Nephron progenitor cell (in vitro differentiated cells): ENCODE data around the gene CHRNA4.

Experiments
- DNase-seq: peaks from one replicate; pipeline ENCODE4 v3.0.0; 2021
- H3K27ac Mint-ChIP-seq: 2 replicates; pipeline ENCODE4 v1.8.0; 2021; ENCODE audit warnings: mild to moderate bottlenecking, moderate library complexity, mixed read lengths
- H3K27me3 Mint-ChIP-seq: 2 replicates; pipeline ENCODE4 v1.8.0; 2021; ENCODE audit warnings: mild to moderate bottlenecking, low read depth, mixed read lengths; ENCODE audit not compliant: poor library complexity
- H3K36me3 Mint-ChIP-seq: 2 replicates; pipeline ENCODE4 v1.8.0; 2021; ENCODE audit warnings: low read depth, mixed read lengths
- H3K4me1 Mint-ChIP-seq: 2 replicates; pipeline ENCODE4 v1.8.0; 2021; ENCODE audit warnings: mixed read lengths
- H3K4me3 Mint-ChIP-seq: 2 replicates; pipeline ENCODE4 v1.8.0; 2021; ENCODE audit warnings: mild to moderate bottlenecking, moderate library complexity, mixed read lengths
- H3K9me3 Mint-ChIP-seq: 2 replicates; pipeline ENCODE4 v1.8.0; 2021; ENCODE audit warnings: mild to moderate bottlenecking, moderate library complexity, mixed read lengths
- TF ChIP-seq, protein P1 (sequence below): fragments of 200-600 bp; sonication (generic); IDR thresholded peaks from 2 replicates; pipeline ENCODE4 v1.5.0; 2021; ENCODE audit warnings: antibody characterized with exemption

CHRNA4 gene

DNA sequence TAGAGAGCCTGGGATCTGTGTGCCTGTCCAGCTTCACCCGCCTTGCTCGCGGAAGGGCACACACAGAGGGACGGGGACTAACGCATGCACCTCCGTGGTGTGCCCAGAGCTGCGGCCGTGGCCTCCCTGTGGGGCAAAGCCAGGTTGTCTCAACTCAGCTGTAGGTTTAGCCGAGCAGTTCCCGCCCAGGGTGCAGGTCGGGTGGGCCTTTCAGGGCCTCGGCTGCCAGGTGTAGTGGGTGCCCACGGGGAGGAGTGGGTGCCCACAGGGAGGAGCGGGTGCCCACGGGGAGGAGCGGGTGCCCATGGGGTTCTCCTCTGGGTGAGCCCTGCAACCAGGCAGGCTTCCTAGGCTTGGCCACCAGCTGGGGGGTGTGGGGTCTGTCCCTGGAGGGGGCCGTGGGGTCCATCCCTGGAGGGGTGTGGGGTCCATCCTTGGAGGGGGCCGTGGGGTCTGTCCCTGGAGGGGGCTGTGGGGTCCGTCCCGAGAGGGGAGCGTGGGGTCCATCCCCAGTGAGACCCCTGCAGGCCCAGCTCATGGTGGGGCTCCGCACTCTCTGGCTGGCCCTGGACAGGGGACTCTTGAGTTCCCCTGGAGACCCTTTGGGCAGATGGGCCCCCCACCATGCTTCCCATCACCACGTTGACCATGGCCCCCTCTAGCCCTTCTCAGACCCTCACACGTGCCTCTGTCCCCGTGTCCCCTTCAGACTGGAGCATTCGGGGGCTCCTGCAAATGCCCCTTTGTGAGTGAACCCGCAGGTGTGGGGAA lies 37.8 kb upstream of the CHRNA4 start:
- TF ChIP-seq, protein P1, sequence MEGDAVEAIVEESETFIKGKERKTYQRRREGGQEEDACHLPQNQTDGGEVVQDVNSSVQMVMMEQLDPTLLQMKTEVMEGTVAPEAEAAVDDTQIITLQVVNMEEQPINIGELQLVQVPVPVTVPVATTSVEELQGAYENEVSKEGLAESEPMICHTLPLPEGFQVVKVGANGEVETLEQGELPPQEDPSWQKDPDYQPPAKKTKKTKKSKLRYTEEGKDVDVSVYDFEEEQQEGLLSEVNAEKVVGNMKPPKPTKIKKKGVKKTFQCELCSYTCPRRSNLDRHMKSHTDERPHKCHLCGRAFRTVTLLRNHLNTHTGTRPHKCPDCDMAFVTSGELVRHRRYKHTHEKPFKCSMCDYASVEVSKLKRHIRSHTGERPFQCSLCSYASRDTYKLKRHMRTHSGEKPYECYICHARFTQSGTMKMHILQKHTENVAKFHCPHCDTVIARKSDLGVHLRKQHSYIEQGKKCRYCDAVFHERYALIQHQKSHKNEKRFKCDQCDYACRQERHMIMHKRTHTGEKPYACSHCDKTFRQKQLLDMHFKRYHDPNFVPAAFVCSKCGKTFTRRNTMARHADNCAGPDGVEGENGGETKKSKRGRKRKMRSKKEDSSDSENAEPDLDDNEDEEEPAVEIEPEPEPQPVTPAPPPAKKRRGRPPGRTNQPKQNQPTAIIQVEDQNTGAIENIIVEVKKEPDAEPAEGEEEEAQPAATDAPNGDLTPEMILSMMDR: no peak
- Mint-ChIP-seq H3K9me3 (no peaks in the 10 kb centered on the region), H3K4me1 (peaks cover 7% of the 10 kb centered on the region), H3K27ac (no peak overlapping the region), H3K4me3 (no peak overlapping the region), H3K36me3 (no peaks in the 10 kb centered on the region), H3K27me3 (peaks cover 40% of the 10 kb centered on the region)
- DNase-seq: no peak

DNA sequence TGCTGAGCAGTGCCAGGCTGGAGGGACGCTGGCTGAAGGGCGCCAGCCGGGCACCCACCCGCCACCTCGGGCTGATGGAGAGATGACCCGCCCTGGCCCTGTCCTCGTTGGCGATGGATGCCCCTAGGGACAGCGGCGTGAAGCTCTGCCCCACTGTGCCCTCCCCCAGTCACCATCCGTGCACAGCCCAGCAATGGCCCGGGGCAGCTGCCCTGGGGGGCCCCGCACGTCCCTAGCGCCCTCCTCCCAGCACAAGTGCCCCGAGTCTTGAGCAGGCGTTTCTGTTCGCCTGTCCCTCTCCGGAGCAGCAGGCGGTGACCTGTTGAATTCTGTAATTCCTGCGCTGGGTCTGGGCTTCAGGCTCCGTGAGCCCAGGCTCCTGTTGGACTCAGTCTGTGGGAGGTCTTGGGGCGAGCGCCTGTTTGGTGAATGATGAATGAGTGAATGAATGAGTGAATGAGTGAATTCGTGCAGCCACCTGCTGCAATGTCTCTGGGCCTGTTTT lies 36.8 kb upstream of the CHRNA4 start:
- Mint-ChIP-seq H3K4me3 (no peak overlapping the region), H3K36me3 (no peaks in the 10 kb centered on the region), H3K9me3 (no peaks in the 10 kb centered on the region), H3K27me3 (peaks cover 40% of the 10 kb centered on the region), H3K27ac (no peak overlapping the region), H3K4me1 (peaks cover 10% of the 10 kb centered on the region)
- no peak for DNase-seq
- TF ChIP-seq, protein P1: no peak

DNA sequence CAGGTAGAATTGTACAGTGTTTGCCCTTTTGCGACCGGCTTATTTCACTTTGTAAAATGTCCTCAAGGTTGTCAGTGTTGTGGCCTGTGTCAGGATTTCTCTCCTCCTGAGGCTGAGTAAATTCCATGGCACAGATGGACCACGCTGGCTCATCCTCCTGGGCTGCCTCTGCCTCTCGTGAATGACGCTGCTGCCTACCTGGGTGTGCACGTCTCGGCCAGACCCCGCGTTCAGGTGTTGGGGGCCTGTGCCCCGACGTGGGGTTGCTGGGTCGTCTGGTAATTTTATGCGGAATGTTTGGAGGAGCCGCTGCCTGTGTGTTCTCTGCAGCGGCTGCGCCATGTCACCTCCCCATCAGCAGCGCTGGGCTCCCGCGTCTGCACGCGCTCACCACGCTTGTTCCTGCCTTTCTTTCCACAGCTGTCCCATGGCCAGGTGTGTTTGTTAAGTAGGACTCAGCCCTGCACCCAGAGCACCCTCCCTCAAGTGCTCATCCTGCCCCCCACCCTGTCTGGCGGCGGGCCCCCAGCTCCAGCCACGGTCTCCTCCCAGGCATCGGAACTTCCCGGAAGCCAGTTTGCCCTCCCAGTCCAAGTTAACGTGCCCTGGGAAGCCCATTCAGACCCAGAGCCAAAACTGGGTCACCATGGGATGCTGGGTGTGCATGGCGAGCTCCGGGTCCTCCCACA lies 36.1 kb upstream of the CHRNA4 start:
- Mint-ChIP-seq H3K4me1 (peaks cover 10% of the 10 kb centered on the region), H3K9me3 (peaks cover 3% of the 10 kb centered on the region), H3K36me3 (no peaks in the 10 kb centered on the region), H3K27ac (no peak overlapping the region), H3K27me3 (peaks cover 45% of the 10 kb centered on the region), H3K4me3 (no peak overlapping the region)
- TF ChIP-seq, protein P1: no peak
- DNase-seq: no peak

DNA sequence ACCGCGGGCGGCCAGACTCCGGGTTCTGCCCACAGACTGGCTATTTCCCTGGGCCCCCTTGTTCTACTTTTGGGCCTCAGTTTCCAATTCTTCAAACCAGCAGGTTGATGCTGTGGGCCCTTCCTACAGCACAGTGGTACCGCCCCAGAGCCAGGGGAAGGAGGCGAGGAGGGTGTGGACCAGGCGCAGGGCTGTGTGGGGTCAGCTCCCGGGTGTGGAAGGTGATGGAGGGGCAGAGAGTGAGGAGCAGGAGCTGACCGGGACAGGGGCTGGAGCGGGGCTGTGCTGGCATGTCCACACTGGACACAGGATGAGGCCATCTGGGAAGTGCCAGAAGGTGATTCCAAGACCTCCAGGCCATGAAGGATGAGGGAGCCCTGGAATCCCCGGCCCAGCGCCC lies 35.2 kb upstream of the CHRNA4 start:
- Mint-ChIP-seq H3K4me1 (peaks cover 10% of the 10 kb centered on the region), H3K27me3 (peaks cover 44% of the 10 kb centered on the region), H3K36me3 (no peaks in the 10 kb centered on the region), H3K4me3 (no peak overlapping the region), H3K27ac (no peak overlapping the region), H3K9me3 (peaks cover 12% of the 10 kb centered on the region)
- DNase-seq: no peak
- TF ChIP-seq, protein P1: no peak

DNA sequence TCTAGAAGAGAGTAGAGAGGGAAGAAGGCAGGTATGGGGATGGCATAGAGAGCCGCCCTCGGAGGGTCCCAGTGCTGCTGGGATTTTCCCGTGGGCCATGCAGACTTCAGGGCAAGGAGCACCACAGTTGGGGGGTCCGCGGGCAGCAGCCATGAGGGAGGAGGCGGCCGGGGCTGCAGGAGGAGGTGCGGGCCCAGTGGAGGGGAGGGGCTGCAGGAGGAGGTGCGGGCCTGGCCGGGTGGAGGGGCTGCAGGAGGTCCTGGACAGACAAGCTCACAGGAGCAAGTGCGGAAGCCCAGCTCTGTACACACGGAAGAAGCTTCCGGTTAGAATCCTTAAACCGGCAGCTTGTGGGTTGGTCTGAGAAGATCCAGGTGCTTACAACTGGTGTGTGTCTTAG lies 34.6 kb upstream of the CHRNA4 start:
- Mint-ChIP-seq H3K36me3 (no peaks in the 10 kb centered on the region), H3K27ac (no peak overlapping the region), H3K27me3 (peaks cover 41% of the 10 kb centered on the region), H3K9me3 (peaks cover 18% of the 10 kb centered on the region), H3K4me1 (peaks cover 10% of the 10 kb centered on the region), H3K4me3 (no peak overlapping the region)
- no peak for DNase-seq
- TF ChIP-seq, protein P1: no peak
